GM18868 (cell line): Measurements from ENCODE around the gene DERL2.

Experiments used
- ATAC-seq: cut with Tn5 transposase; IDR thresholded peaks from one replicate; pipeline ENCODE4 v1.9.1; 2021; ENCODE audit warnings: mild to moderate bottlenecking, moderate library complexity; ENCODE audit not compliant: unreplicated experiment

Gene DERL2

GRCh38 chr17:5485270-5486205 is at the start of gene DERL2:
TSS of gene DERL2 (minus strand) at chr17:5486178. CDS start at chr17:5486161, 17 bp downstream.
- ATAC-seq: peak; percentile 29

- ATAC-seq: no peak
Observed at GRCh38 chr17:5535436-5535835, 49.5 kb upstream of the DERL2 start.

GRCh38 chr17:5533486-5534315 is 47.7 kb upstream of the DERL2 start:
- ATAC-seq: no peak

GRCh38 chr17:5532581-5532980 is 46.6 kb upstream of the DERL2 start:
- ATAC-seq: no peak

GRCh38 chr17:5531085-5531418 is 45.1 kb upstream of the DERL2 start:
- ATAC-seq: no peak

GRCh38 chr17:5530265-5531084 is 44.5 kb upstream of the DERL2 start:
- ATAC-seq: no peak

GRCh38 chr17:5527601-5528250 is 41.7 kb upstream of the DERL2 start:
- no peak for ATAC-seq

- ATAC-seq: no peak
Observed at GRCh38 chr17:5526821-5527598, 41.0 kb upstream of the DERL2 start.

- ATAC-seq: no peak
Observed at GRCh38 chr17:5523249-5523648, 37.3 kb upstream of the DERL2 start.

- ATAC-seq: no peak
Observed at GRCh38 chr17:5522476-5522875, 36.5 kb upstream of the DERL2 start.

- ATAC-seq: no peak
Observed at GRCh38 chr17:5516060-5516792, 30.2 kb upstream of the DERL2 start.

GRCh38 chr17:5514976-5515375 is 29.0 kb upstream of the DERL2 start:
- no peak for ATAC-seq

- no peak for ATAC-seq
Observed at GRCh38 chr17:5513628-5514027, 27.6 kb upstream of the DERL2 start.

GRCh38 chr17:5511401-5512225 is 25.6 kb upstream of the DERL2 start:
- no peak for ATAC-seq

GRCh38 chr17:5510771-5511170 is 24.8 kb upstream of the DERL2 start:
- no peak for ATAC-seq

- ATAC-seq: no peak
Observed at GRCh38 chr17:5509482-5509881, 23.5 kb upstream of the DERL2 start.

- ATAC-seq: no peak
Observed at GRCh38 chr17:5508810-5509209, 22.8 kb upstream of the DERL2 start.

- ATAC-seq: no peak
Observed at GRCh38 chr17:5506307-5506706, 20.3 kb upstream of the DERL2 start.
